ENCODE results near the gene FAM241A.

The FAM241A gene

GRCh38 chr4:112136551-112136950, 8.7 kb upstream of the FAM241A start:
- no peak overlapping the region for H3K4me3 ChIP-seq (ENCODE audit: low read depth, low read length)
- no peak for TF ChIP-seq CTCF (conservative IDR thresholded peaks at IDR 0.05; ENCODE audit: low read depth, low read length)
- DNase-seq (ENCODE audit: low read depth): no peak

- no peak overlapping the region for H3K4me3 ChIP-seq (ENCODE audit: low read depth, low read length)
- no peak for DNase-seq (ENCODE audit: low read depth)
- no peak for TF ChIP-seq CTCF (conservative IDR thresholded peaks at IDR 0.05; ENCODE audit: low read depth, low read length)
These were observed 6.7 kb upstream of the FAM241A start for GRCh38 chr4:112138538-112138937.

DNA sequence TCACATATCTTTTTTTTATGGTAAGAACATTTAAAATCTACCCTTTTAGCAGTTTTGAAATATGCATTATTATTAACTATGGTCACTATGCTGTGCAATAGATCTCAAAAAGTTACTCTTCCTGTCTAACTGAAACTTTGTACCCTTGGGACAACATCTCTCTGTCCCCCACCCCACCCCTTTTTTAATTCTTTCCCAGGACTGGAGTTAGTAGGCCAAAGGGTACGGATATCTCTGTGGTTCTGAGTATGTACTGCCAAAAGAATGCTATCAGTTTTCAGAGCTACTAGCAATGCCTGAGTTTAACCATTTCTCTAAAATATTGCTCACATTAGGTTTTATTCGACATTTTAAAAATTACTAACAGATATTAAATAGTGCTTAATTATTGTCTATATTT, 4.7 kb upstream of the FAM241A start:
- DNase-seq (ENCODE audit: low read depth): peak; percentile 49
- TF ChIP-seq CTCF (conservative IDR thresholded peaks at IDR 0.05; ENCODE audit: low read depth, low read length): no peak
- no peak overlapping the region for H3K4me3 ChIP-seq (ENCODE audit: low read depth, low read length)

DNA sequence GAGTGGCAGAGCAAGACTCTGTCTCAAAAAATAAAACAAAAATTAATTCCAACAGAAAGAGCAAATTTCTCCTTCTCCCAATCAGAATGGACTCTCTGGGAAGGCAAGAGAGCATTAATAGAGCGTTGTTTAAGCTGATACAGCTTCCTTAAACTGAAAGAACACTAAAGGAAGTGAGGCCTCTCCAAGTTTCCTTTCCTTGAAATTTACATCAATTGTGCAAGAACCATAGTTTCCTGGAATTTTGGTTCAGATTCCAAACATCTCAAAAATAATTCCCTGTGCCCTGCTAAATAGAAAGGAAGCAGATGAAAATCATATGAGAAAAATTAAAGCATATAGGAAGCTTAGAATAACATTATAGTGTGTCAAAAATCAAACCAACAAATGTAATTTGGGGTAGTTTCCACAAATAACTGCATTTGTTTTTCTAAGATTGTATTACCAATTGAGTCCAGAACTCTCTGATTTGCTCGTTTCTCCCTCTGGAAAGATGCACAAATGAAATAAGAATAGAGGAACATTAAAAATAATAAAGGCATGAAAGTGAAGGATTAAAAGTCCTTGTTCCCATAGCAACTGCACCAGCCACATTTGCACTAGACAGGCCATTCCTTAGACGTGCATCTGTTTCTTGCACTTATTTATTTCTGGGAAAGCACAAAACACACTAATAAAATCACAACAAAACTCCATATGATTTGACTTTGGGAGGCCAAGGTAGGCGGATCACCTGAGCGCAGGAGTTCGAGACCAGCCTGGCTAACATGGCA, 3.7 kb upstream of the FAM241A start:
- H3K4me3 ChIP-seq (ENCODE audit: low read depth, low read length): no peak overlapping the region
- DNase-seq (ENCODE audit: low read depth): no peak
- TF ChIP-seq CTCF (conservative IDR thresholded peaks at IDR 0.05; ENCODE audit: low read depth, low read length): no peak

- no peak overlapping the region for H3K4me3 ChIP-seq (ENCODE audit: low read depth, low read length)
- DNase-seq (ENCODE audit: low read depth): no peak
- no peak for TF ChIP-seq CTCF (conservative IDR thresholded peaks at IDR 0.05; ENCODE audit: low read depth, low read length)
These were observed 3.1 kb upstream of the FAM241A start for GRCh38 chr4:112142182-112142581.

DNA sequence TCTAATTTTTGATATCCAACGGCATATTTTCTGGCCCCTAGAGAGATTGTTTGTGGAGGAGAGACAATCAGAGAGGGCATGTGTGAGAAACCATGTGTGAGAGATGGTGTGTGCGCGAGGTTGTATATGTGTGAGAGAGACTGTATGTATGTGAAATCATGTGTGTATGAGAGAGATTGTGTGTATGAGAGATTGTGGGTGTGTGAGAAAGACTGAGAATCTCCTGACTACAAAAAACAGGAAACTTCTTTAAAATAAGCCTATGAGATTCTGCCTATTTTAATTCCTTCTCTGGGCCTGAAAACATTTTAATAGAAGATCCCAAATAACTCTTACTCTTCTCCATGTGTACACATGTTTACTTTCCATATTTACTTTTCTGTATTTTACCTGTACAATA, 1.5 kb upstream of the FAM241A start:
- TF ChIP-seq CTCF (conservative IDR thresholded peaks at IDR 0.05; ENCODE audit: low read depth, low read length): no peak
- no peak for DNase-seq (ENCODE audit: low read depth)
- H3K4me3 ChIP-seq (ENCODE audit: low read depth, low read length): no peak overlapping the region
